GM23338 (cell line): ENCODE results near the gene RASA4.
"Not testable (repeated sequence)": the region's sequence is repeated elsewhere in the genome, so short reads cannot be mapped to it uniquely, and the experiment has no call there.

ENCODE experiments used
- CTCF ChIP-seq, 2 experiments: fragments of 200-600 bp in 1 of 2; sonication (generic) in 1 of 2; conservative IDR thresholded peaks; 2 replicates each; pipeline versions ENCODE4 v1.5.1 to v1.6.1; 2016 to 2017; ENCODE audit warnings: antibody characterized with exemption in 2 of 2, low read depth in 2 of 2, mild to moderate bottlenecking in 2 of 2, moderate library complexity in 1 of 2
- ETS1 ChIP-seq: IDR thresholded peaks from 2 replicates; pipeline ENCODE4 v1.6.1; 2016; ENCODE audit warnings: antibody characterized with exemption
- EZH2 ChIP-seq: fragments of 200-600 bp; sonication (generic); IDR thresholded peaks from one replicate; pipeline ENCODE4 v1.8.0; 2017; ENCODE audit warnings: antibody characterized with exemption, mild to moderate bottlenecking, low read depth; ENCODE audit not compliant: unreplicated experiment
- EZH2phosphoT487 ChIP-seq: fragments of 200-600 bp; sonication (generic); IDR thresholded peaks from one replicate; pipeline ENCODE4 v1.8.1; 2018; ENCODE audit warnings: antibody characterized with exemption; ENCODE audit not compliant: unreplicated experiment
- POLR2AphosphoS5 ChIP-seq: IDR thresholded peaks from 2 replicates; pipeline ENCODE4 v1.6.1; 2016; ENCODE audit warnings: antibody characterized with exemption, low read depth
- REST ChIP-seq: IDR thresholded peaks from one replicate; pipeline ENCODE4 v1.6.1; 2018; ENCODE audit warnings: antibody characterized with exemption; ENCODE audit not compliant: unreplicated experiment

GRCh38 chr7:102581722-102582121 is 34.8 kb downstream of the RASA4 start:
- TF ChIP-seq CTCF (conservative IDR thresholded peaks at IDR 0.05; ENCODE audit: low read depth in 2 of 2); EZH2phosphoT487; EZH2; REST; POLR2AphosphoS5; ETS1: not testable (repeated sequence)
